HG03175 (cell line): ENCODE results near the gene SAFB.
"Not testable (repeated sequence)": the region's sequence is repeated elsewhere in the genome, so short reads cannot be mapped to it uniquely, and the experiment has no call there.

Experiments
- ATAC-seq: cut with Tn5 transposase; IDR thresholded peaks from one replicate; pipeline ENCODE4 v1.9.1; 2021; ENCODE audit warnings: mild to moderate bottlenecking, moderate library complexity; ENCODE audit not compliant: unreplicated experiment

The SAFB gene

GRCh38 chr19:5682107-5682482, 59.2 kb downstream of the SAFB start:
- no peak for ATAC-seq

DNA sequence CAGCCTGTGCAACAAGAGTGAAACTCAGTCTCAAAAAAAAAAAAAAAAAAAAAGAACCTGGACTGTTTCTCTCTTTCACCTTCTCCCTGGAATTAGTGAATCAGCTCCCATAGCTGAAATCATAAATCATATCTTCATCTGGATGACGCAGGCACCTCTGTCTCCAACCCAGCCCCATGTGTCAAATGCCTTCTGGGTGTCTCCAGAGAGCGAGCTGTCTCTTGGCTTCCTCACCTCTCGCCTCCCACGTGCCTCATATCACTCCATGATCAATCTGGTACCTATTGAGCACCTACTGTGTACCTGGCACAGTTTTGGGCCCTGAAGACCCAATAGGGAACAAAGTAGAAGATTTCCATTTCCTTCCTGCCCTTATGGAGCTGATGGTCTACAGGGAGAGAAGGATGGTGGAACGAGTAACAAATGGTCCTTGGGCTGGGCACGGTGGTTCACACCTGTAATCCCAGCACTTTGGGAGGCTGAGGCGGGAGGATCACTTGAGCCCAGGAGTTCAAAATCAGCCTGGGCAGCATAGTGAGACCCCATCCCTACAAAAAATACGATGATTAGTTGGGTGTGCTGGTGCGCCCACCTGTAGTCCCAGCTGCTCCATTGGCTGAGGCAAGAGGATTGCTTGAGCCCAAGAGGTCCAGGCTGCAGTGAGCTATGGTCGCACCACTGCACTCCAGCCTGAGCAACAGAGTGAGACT, 60.4 kb downstream of the SAFB start:
- ATAC-seq = no peak

- no peak for ATAC-seq
Measured at GRCh38 chr19:5684694-5685430, 62.0 kb downstream of the SAFB start.

DNA sequence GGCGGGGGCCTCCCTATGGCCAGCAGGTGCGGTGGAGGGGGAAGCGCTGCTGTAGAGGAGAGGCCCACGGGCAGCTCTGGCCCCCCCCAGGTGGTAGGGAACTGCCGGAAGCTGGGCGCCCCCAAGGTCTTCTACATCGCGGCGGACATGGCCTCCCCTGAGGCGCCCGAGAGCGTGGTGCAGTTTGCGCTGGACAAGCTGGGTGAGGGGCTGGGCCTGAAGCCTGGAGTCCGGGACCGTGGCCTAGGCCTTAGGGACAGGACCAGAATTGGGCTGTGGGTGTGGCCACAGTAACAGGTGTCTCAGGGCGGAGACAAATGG, 63.4 kb downstream of the SAFB start:
- ATAC-seq = no peak

DNA sequence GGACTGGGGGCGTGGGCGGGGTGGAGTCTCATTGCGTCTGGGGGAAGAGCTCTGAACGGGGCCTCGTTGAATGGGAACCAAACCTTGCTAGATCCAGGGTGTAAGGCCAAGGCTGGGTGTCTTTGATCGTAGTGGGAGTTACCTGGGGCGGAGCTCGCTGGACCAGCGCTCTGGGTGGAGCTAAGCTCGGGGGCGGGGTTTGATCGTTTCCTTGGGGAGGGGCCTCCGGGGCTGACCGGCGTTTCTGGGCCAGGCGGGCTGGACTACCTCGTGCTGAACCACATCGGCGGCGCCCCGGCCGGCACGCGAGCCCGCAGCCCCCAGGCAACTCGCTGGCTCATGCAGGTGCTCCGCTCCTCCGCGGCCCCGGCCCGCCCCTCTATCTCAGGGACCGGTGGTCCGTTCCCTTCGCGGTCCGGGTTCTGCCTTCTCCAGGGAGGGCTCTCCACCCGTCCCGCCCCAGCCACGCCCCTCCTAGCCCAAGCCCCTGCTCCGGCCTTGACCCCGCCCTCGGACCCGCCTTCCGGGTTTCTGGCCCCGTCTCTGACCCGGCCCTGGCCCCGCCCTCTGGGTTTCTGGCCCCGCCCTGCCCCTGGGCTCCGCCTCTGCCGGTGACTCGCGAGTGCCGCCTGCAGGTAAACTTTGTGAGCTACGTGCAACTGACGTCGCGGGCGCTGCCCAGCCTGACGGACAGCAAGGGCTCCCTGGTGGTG, 63.9 kb downstream of the SAFB start:
- peak; percentile 53 for ATAC-seq

DNA sequence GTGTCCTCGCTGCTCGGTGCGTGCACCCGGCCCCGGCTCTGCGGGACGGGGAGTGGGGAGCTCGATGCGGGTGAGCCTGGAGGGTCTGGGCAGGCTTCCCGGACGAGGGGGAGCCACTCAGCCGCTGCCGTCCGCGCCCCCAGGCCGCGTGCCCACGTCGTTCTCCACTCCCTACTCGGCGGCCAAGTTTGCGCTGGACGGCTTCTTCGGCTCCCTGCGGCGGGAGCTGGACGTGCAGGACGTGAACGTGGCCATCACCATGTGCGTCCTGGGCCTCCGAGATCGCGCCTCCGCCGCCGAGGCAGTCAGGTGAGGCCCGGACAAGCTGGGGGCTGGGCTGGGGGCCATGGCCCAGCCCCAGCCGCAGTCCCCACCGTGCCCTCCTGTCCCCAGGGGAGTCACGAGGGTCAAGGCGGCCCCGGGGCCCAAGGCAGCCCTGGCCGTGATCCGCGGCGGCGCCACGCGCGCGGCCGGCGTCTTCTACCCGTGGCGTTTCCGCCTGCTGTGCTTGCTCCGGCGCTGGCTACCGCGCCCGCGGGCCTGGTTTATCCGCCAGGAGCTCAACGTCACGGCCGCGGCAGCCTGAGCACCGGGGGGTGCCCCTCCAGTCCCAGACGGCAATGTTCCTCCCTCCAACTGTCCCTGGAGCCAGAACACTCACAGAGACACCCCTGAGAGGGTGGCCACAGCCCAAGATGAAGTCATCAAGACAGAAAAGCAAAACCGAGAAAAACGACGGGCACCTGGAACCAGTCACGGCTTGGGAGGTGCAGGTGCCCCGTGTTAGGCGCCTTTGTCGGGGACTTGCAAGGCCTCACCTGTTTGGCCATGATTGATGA, 64.7 kb downstream of the SAFB start:
- ATAC-seq = no peak

GRCh38 chr19:5688262-5688881, 65.5 kb downstream of the SAFB start:
- not testable (repeated sequence) for ATAC-seq

GRCh38 chr19:5690125-5690954, 67.5 kb downstream of the SAFB start, which contains the start of gene RPL36:
RPL36 (plus strand) TSS chr19:5690295; CDS start chr19:5690508, 213 bp downstream.
- peak; percentile 44 for ATAC-seq

- ATAC-seq = no peak
Measured at GRCh38 chr19:5690955-5691821, 68.3 kb downstream of the SAFB start.

GRCh38 chr19:5691822-5692722, 69.2 kb downstream of the SAFB start:
- no peak for ATAC-seq

- no peak for ATAC-seq
Measured at GRCh38 chr19:5692723-5693194, 69.9 kb downstream of the SAFB start.

- no peak for ATAC-seq
Measured at GRCh38 chr19:5693195-5694166, 70.6 kb downstream of the SAFB start.

DNA sequence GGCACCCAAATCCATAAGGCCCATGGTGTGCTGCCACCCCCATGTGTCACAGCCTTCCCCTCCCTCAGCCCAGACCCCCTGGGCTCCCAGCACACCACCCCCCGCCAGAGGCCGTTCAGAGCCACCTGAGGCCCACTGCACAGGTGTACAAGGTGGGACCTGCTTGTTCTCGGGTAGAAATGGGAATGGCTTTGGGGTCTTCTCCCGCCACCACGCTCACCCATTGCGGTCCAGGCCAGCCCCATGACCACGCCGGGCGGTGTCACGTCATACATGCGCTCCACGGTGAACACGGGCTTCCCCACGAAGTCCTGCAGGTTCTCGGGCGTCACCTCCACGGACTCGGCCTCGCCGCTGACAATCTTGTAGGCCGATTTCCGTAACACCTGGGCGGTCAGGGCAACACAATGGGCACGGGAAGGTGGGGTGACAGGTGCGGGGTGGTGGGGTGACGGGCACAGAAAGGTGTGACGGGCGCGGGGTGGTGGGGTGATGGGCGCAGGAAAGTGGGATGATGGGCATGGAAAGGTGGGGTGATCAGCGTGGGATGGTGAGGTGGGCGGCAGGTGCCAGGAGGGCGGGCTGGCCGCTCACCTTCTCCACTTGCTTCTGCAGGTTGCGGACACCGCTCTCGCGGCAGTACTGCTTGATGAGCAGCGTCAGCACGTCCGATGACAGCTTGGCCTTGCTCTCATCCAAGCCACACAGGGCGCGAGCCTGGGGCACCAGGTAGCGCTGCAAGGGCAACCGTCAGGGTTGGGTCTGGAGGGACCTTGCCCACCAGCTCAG, 71.5 kb downstream of the SAFB start:
- ATAC-seq = no peak

DNA sequence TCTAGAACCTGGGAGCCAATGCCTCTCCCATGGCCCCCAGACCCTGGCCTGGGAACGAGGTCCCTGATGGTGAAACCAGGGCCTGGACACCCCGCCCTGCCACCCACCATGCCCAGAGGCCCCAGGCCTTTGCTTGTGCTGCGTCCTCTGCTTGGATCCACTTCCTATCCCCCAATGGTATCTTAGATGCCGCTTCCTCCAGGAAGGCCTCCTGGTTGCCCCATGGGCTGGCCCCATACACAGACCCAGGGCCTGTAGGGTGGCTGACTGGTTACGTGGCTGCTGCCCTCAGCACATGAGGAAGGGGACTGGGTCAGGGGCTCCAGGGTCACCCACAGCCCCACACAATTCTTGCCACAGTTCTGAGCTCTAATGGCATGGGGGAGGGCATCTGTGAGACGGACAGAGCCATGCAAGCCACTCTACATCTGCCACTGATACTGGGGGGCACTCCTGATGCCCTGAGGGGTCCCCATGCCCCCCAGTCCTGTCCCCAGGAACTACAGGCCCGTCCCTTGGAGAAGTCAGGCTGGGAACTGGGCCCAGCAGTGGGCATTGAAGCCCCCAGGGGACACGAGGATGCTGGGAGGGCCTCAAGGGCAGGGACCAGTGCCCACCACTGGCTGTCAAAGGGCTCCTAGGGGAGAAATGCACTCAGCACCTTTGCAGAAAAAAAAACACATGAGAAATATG, 72.2 kb downstream of the SAFB start:
- ATAC-seq = no peak

DNA sequence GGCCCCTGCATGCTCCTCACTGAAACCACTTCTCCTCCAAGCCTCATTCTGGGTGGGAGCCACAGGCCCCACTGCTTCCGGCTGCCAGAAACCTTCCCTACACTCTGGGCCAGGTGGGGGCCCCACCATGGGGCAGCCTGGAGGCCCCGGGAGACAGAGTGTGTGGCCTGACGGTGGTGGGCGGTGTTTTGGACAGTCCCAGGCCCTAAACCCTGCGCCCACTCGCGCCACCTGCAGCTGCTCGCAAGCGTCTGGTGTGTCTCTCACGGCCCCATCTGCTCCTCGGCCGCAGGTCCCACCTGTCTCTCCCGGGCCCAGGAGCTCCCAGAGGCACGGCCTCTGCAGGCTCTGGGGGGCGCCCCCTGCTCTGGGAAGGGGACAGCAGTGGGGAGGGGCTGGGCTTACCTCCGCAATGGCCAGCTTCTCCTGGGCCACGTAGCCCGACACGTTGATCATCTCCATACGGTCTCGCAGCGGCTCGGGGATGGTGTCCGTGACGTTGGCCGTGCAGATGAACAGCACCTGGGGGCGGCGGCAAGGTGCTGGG, 72.8 kb downstream of the SAFB start:
- no peak for ATAC-seq
